A673 (cell line): ENCODE results near the gene PIGB.

Source experiments
- CTCF ChIP-seq: fragments of 300-800, 200-600 bp; sonication (generic); conservative IDR thresholded peaks from 2 replicates; pipeline ENCODE4 v1.5.1; 2017; ENCODE audit warnings: low read depth, mild to moderate bottlenecking, antibody characterized with exemption, low read length, moderate library complexity, mixed read lengths
- EZH2 ChIP-seq: fragments of 200-600 bp; sonication (generic); IDR thresholded peaks from 2 replicates; pipeline ENCODE4 v1.6.1; 2017; ENCODE audit warnings: borderline replicate concordance, low read depth, mild to moderate bottlenecking, mixed read lengths, antibody characterized with exemption, low read length; ENCODE audit not compliant: poor library complexity, severe bottlenecking

- TF ChIP-seq CTCF, result no peak
- no peak for TF ChIP-seq EZH2
Measured at GRCh38 chr15:55348281-55348778, 29.3 kb downstream of the PIGB start.
